ENCODE data around the gene SUN5. TPM values are rescaled to one million over a fixed set of nuclear protein-coding genes. Genes with fewer than 3 reads are reported as not detected.
A peak's percentile ranks its signal among the peaks of the same experiment; 100 is the strongest.

The SUN5 gene
- total RNA-seq, 1 donor from 2014 or later: not detected

DNA sequence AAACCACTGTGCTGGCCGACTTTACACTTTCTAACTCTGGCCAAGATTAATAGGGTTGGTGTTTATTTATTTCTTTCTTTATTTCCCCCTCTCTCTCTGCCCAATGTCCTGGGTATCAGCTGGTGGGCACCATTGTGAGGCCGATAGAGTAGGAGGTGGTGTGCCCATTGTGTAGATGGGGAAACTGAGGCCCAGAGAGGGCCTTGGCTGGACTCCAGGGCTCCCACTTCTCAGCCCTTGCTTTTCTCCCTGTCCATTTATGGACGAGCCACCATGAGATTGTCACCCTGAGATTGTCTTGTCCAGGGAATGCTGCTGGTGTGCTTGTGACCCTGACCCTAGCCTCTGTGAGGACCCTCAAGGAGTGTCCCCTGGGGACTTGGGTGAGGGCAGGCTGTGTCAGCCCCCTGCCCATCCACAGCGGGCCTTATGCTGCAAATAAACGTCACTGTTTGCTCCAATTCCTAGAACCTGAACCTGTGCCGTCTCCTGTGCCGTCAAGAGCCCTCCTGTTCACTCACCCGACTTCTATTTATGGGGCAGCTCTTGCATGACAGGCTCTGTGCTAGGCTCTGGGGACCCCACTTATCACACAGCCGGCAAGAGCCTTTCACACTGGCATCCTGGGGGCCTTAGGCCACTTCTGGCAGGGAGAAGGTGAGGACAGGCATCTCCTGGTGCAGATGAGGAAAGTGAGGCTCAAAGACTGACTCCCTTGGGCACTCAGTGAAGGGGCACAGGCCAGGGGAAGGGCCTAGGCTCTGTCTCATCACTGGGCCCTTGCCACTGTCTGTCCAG lies 24.8 kb downstream of the SUN5 start:
- Mint-ChIP-seq H3K36me3 (ENCODE audit: low read depth) (no peaks in the 10 kb centered on the region), H3K9me3 (no peaks in the 10 kb centered on the region), H3K27me3 (no peaks in the 10 kb centered on the region), H3K27ac (no peak overlapping the region), H3K4me3 (no peak overlapping the region), H3K4me1 (peaks cover 3% of the 10 kb centered on the region)
- intact Hi-C loops (cut with micrococcal nuclease): no loop called here
- TF ChIP-seq CTCF (IDR thresholded peaks at IDR 0.05): no peak
- ChIA-PET POLR2A (no interaction called here), CTCF (no interaction called here)
- no peak for ATAC-seq (ENCODE audit: low read depth)
- no peak for DNase-seq

DNA sequence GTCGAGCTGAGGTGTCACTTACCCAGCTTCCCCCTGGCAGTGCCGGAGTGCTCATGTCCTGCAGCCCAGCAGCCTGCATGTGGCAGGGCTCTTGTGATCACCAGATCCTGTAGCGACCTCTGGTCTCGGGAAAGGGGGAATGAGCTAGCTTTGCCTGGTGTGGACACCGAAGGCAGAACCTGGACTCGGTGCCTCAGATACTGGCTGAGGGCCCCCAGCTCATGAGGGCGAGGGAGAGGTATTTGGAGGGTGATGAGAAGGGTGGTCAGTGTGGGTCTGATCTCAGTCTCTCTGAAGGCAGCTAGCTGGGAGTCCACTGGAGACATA lies 26.3 kb downstream of the SUN5 start:
- Mint-ChIP-seq H3K27ac (no peak overlapping the region), H3K4me3 (no peak overlapping the region), H3K36me3 (ENCODE audit: low read depth) (no peaks in the 10 kb centered on the region), H3K27me3 (no peaks in the 10 kb centered on the region), H3K9me3 (peaks cover 1% of the 10 kb centered on the region), H3K4me1 (peaks cover 3% of the 10 kb centered on the region)
- ATAC-seq (ENCODE audit: low read depth): no peak
- no peak for TF ChIP-seq CTCF (IDR thresholded peaks at IDR 0.05)
- DNase-seq: no peak
- POLR2A ChIA-PET: no interaction called here
- CTCF ChIA-PET: no interaction called here
- intact Hi-C loops (cut with micrococcal nuclease): no loop called here

DNA sequence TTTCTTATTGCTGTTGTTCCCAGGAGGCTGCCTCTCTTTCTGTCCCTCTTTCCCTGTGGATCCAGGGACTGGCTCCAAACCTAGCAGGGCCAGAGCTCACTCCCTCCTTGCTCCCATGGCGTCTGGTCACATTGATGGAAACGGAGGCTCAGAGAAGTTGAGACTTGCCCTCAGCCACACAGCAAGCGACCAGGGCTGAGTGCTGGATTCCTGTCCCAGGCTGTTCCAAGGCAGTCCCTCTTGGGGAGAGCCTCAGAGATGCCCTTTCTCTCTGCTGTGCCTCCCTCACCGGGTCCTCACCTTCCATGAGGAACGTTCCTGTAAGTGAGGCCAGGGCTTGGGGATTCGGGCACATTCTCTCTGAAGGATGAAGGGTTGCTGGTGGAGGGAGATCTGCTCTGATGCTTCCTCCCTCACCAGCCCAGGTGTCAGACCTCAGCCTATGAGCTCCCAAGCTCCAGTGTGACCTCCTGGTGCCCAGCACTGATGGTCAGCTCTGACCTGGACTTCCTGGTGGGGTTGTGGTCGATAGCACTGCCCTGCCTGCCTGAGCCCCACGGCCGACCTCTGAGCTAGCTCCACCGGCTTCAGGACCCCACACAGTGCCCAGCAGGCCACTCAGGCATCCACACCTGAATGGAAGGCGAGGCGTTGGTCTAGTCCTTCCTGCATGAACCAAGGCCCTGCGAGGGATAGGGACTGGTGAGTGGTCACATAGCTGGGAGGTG lies 26.8 kb downstream of the SUN5 start:
- no peaks in the 10 kb centered on the region for H3K36me3 Mint-ChIP-seq (ENCODE audit: low read depth)
- ATAC-seq (ENCODE audit: low read depth) (no peak), DNase-seq (no peak)
- POLR2A ChIA-PET: no interaction called here
- H3K4me1 Mint-ChIP-seq: peaks cover 3% of the 10 kb centered on the region
- no peak overlapping the region for H3K4me3 Mint-ChIP-seq
- no peak overlapping the region for H3K27ac Mint-ChIP-seq
- H3K27me3 Mint-ChIP-seq: no peaks in the 10 kb centered on the region
- CTCF ChIA-PET: no interaction called here
- intact Hi-C loops (cut with micrococcal nuclease): no loop called here
- TF ChIP-seq CTCF (IDR thresholded peaks at IDR 0.05): no peak
- peaks cover 2% of the 10 kb centered on the region for H3K9me3 Mint-ChIP-seq

- ATAC-seq (ENCODE audit: low read depth) (no peak), DNase-seq (no peak)
- intact Hi-C loops (cut with micrococcal nuclease): no loop called here
- no peaks in the 10 kb centered on the region for H3K36me3 Mint-ChIP-seq (ENCODE audit: low read depth)
- ChIA-PET POLR2A (no interaction called here), CTCF (no interaction called here)
- peak overlapping the region; percentile 15 for H3K27ac Mint-ChIP-seq
- peaks cover 3% of the 10 kb centered on the region for H3K4me1 Mint-ChIP-seq
- no peak for TF ChIP-seq CTCF (IDR thresholded peaks at IDR 0.05)
- peaks cover 2% of the 10 kb centered on the region for H3K9me3 Mint-ChIP-seq
- no peak overlapping the region for H3K4me3 Mint-ChIP-seq
- H3K27me3 Mint-ChIP-seq: no peaks in the 10 kb centered on the region
Measured at GRCh38 chr20:32976746-32977145, 27.5 kb downstream of the SUN5 start.
